Activated T-cell treated with anti-CD3 and anti-CD28 coated beads, Interleukin-2, amount 50 U/mL, for 72 hours (primary cell): ENCODE results near the gene SPTBN1. TPM values are rescaled to one million over a fixed set of nuclear protein-coding genes. Genes with fewer than 3 reads are reported as not detected.
A peak's percentile ranks its signal among the peaks of the same experiment; 100 is the strongest.
"Not testable (repeated sequence)": the region's sequence is repeated elsewhere in the genome, so short reads cannot be mapped to it uniquely, and the experiment has no call there.

ENCODE experiments used
- ATAC-seq, 2 donors: fragments of 150-1000 bp; cut with Tn5 transposase; replicated peaks in 1 of 2; 2 replicates each; pipeline ENCODE4 v1.10.0; 2021; ENCODE audit warnings: moderate library complexity in 2 of 2, mild to moderate bottlenecking in 1 of 2
- DNase-seq, 2 donors: peaks; one replicate each; pipeline ENCODE4 v3.0.0; 2021 to 2022; ENCODE audit warnings: mixed read lengths in 1 of 2
- H3K27ac Mint-ChIP-seq: one replicate; pipeline ENCODE4 v1.8.0; 2022; ENCODE audit warnings: mild to moderate bottlenecking, moderate library complexity, mixed read lengths
- H3K27me3 Mint-ChIP-seq: one replicate; pipeline ENCODE4 v1.8.0; 2022; ENCODE audit warnings: low read depth, mixed read lengths
- H3K36me3 Mint-ChIP-seq, 2 donors: one replicate each; pipeline ENCODE4 v1.8.0; 2022; ENCODE audit warnings: mixed read lengths in 2 of 2, mild to moderate bottlenecking in 1 of 2; ENCODE audit not compliant: insufficient read depth in 2 of 2
- H3K4me1 Mint-ChIP-seq: one replicate; pipeline ENCODE4 v1.8.0; 2022; ENCODE audit warnings: low read depth, mixed read lengths
- H3K4me3 Mint-ChIP-seq, 2 donors: one replicate each; pipeline ENCODE4 v1.8.0; 2022; ENCODE audit warnings: mild to moderate bottlenecking in 2 of 2, mixed read lengths in 2 of 2, moderate library complexity in 2 of 2
- H3K9me3 Mint-ChIP-seq, 2 donors: one replicate each; pipeline ENCODE4 v1.8.0; 2022; ENCODE audit warnings: mixed read lengths in 2 of 2
- total RNA-seq, 2 donors: library from RNA; stranded (reverse); gene quantifications; one replicate each; pipeline ENCODE4 v1.2.3, GENCODE V29; 2022

Gene SPTBN1
- total RNA-seq, 2 donors from 2014 or later: 120 to 136 TPM

GRCh38 chr2:54680397-54681041 lies 224.4 kb downstream of the SPTBN1 start:
- H3K4me1 Mint-ChIP-seq: peaks cover 27% of the 10 kb centered on the region
- peaks cover 85% of the 10 kb centered on the region for H3K27me3 Mint-ChIP-seq
- peak overlapping the region; percentile 68 to 88 for H3K4me3 Mint-ChIP-seq
- peak overlapping the region; percentile 16 for H3K27ac Mint-ChIP-seq
- peak; percentile 94 to 95 for ATAC-seq
- peaks cover 0 to 1% of the 10 kb centered on the region in 2 donors for H3K36me3 Mint-ChIP-seq
- peaks cover 0 to 2% of the 10 kb centered on the region in 2 donors for H3K9me3 Mint-ChIP-seq
- DNase-seq: peak; percentile 71 to 72

- peaks cover 0 to 1% of the 10 kb centered on the region in 2 donors for H3K36me3 Mint-ChIP-seq
- peak overlapping the region; percentile 68 to 88 for H3K4me3 Mint-ChIP-seq
- H3K4me1 Mint-ChIP-seq: peaks cover 27% of the 10 kb centered on the region
- ATAC-seq (no peak), DNase-seq (no peak)
- H3K27me3 Mint-ChIP-seq: peaks cover 84% of the 10 kb centered on the region
- H3K27ac Mint-ChIP-seq: peak overlapping the region; percentile 54
- H3K9me3 Mint-ChIP-seq: peaks cover 0 to 2% of the 10 kb centered on the region in 2 donors
These were observed 225.3 kb downstream of the SPTBN1 start for GRCh38 chr2:54681416-54681815.

DNA sequence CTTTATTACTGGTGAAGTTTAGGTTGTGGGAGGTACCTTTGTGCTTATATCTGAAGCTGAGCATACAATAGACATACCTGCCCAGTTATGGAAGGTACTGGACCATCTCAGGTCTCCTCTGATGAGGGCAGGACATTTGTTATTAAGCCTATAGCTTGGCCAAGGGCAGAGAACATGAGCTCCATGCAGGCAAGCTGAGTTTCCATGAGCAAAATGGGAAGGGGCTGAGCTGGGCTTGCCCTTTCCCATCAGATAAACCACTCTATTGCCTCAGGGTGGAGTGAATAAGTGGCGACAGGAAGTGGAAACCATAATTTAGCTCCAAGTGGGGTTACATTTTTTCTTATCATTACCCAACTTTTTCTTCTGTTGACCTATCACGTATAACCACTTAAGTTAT lies 227.5 kb downstream of the SPTBN1 start:
- H3K27me3 Mint-ChIP-seq: peaks cover 84% of the 10 kb centered on the region
- peaks cover 0 to 1% of the 10 kb centered on the region in 2 donors for H3K36me3 Mint-ChIP-seq
- no peak overlapping the region for H3K27ac Mint-ChIP-seq
- DNase-seq (no peak), ATAC-seq (no peak)
- no peak overlapping the region for H3K4me3 Mint-ChIP-seq
- peaks cover 0 to 2% of the 10 kb centered on the region in 2 donors for H3K9me3 Mint-ChIP-seq
- H3K4me1 Mint-ChIP-seq: peaks cover 38% of the 10 kb centered on the region

GRCh38 chr2:54685263-54685775 lies 229.2 kb downstream of the SPTBN1 start:
- no peak for ATAC-seq
- Mint-ChIP-seq H3K4me1 (peaks cover 33% of the 10 kb centered on the region), H3K36me3 (peaks cover under 1 to 2% of the 10 kb centered on the region in 2 donors), H3K27me3 (peaks cover 91% of the 10 kb centered on the region), H3K4me3 (no peak overlapping the region), H3K27ac (no peak overlapping the region), H3K9me3 (peaks cover 2 to 3% of the 10 kb centered on the region in 2 donors)
- DNase-seq: no peak

DNA sequence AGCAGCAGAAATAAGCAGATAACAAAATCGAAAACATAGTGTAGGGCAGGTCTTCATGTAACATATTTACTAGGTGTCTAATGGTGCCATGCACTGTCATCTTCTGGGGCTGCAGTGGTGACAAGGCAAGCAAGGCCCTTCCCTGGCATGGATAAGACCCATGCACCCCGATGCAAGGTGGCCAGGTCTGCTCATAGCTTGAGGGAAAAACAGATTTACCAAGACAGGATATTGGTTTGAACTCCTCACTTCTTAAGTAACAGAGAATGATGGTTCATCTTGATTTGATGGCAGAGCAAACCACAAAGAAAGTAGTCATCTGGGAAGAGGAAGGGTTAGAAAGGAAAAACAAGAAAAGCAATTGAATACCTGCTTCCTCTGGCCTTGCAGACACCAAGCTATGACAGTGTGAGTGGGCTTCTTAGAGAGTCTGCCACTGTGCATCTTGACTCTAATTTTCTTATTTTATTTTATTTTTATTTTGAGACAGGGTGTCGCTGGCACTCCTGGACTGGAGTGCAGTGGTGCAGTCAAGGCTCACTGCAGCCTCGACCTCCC lies 231.5 kb downstream of the SPTBN1 start:
- Mint-ChIP-seq H3K36me3 (peaks cover 0 to 2% of the 10 kb centered on the region in 2 donors), H3K27me3 (peaks cover 81% of the 10 kb centered on the region), H3K4me3 (no peak overlapping the region), H3K9me3 (peaks cover 0 to 3% of the 10 kb centered on the region in 2 donors), H3K27ac (no peak overlapping the region), H3K4me1 (peaks cover 18% of the 10 kb centered on the region)
- DNase-seq: no peak
- ATAC-seq: peak; percentile 53 to 80

DNA sequence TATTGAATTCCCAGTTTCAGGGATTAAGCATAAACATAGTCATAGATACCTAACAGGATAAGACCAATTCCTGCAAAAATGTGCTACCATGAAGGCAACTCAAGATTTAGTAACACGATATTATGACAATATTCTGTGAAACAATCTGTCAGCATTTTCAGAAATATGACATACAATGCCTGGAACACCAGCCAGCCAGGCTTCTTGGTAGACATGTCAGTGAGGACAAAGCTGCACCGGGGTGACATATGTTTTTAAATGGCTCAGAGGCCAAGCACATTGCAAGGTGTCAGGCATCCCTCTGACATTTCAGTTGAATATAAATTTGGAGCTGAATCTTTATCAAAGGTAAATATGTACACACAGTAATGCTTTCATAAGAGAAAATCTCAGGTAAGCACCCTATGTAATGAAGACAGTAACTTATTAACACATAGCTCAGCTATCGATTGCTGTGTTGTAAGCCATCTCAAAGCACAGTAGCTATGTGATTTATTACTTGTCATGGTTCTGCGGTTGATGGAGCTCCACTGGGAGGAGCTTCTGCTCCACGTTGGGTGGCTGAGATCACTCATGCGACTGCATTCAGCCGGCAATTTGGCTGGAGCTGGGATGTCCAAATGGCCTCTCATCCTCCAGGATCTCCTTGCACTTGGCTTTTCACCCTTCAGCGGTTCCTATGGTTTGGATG lies 235.5 kb downstream of the SPTBN1 start:
- H3K27me3 Mint-ChIP-seq: peaks cover 51% of the 10 kb centered on the region
- no peak for ATAC-seq
- H3K27ac Mint-ChIP-seq: no peak overlapping the region
- no peak overlapping the region for H3K4me3 Mint-ChIP-seq
- DNase-seq: no peak
- H3K4me1 Mint-ChIP-seq: peaks cover 18% of the 10 kb centered on the region
- H3K36me3 Mint-ChIP-seq: peaks cover 0 to 2% of the 10 kb centered on the region in 2 donors
- H3K9me3 Mint-ChIP-seq: peaks cover 0 to 3% of the 10 kb centered on the region in 2 donors

- DNase-seq: no peak
- ATAC-seq: no peak
- H3K27ac Mint-ChIP-seq: no peak overlapping the region
- H3K4me1 Mint-ChIP-seq: peaks cover 13% of the 10 kb centered on the region
- H3K36me3 Mint-ChIP-seq: peaks cover 0 to 2% of the 10 kb centered on the region in 2 donors
- H3K9me3 Mint-ChIP-seq: peaks cover 0 to 3% of the 10 kb centered on the region in 2 donors
- peaks cover 42% of the 10 kb centered on the region for H3K27me3 Mint-ChIP-seq
- H3K4me3 Mint-ChIP-seq: no peak overlapping the region
These were observed 236.4 kb downstream of the SPTBN1 start for GRCh38 chr2:54692556-54692955.

GRCh38 chr2:54695378-54695777 lies 239.3 kb downstream of the SPTBN1 start:
- H3K36me3 Mint-ChIP-seq: no peaks in the 10 kb centered on the region
- peaks cover 21% of the 10 kb centered on the region for H3K27me3 Mint-ChIP-seq
- H3K4me3 Mint-ChIP-seq: no peak overlapping the region
- DNase-seq (no peak), ATAC-seq (no peak)
- H3K9me3 Mint-ChIP-seq: no peaks in the 10 kb centered on the region
- no peak overlapping the region for H3K27ac Mint-ChIP-seq
- H3K4me1 Mint-ChIP-seq: peaks cover 4% of the 10 kb centered on the region

DNA sequence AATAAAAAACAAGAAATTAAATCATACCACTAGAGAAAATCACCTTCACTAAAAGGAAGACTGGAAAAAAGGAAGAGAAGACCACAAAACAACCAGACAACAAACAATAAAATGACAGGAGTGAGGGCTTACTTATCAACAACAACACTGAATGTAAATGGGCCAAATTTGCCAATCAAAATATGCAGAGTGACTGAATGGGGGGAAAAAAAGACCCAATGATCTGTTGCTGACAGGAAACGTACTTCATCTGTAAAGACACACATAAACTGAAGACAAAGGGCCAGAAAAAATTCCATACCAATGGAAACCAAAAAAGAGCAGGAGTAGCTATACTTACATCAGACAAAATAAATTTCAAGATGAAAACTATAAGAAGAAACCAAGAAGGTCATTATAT lies 241.8 kb downstream of the SPTBN1 start:
- Mint-ChIP-seq H3K27ac (no peak overlapping the region), H3K4me3 (no peak overlapping the region), H3K36me3 (no peaks in the 10 kb centered on the region), H3K27me3 (peaks cover 32% of the 10 kb centered on the region), H3K9me3 (no peaks in the 10 kb centered on the region), H3K4me1 (peaks cover 17% of the 10 kb centered on the region)
- ATAC-seq (no peak), DNase-seq (no peak)

DNA sequence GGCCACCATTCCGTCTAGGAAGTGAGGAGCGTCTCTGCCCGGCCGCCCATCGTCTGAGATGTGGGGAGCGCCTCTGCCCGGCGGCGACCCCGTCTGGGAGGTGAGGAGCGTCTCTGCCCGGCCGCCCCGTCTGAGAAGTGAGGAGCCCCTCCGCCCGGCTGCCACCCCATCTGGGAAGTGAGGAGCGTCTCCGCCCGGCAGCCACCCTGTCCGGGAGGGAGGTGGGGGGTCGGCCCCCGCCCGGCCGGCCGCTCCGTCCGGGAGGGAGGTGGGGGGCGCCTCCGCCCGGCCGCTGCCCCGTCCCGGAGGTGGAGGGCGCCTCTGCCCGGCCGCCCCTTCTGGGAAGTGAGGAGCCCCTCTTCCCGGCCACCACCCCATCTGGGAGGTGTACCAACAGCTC lies 242.8 kb downstream of the SPTBN1 start:
- not testable (repeated sequence) for H3K27ac Mint-ChIP-seq, H3K9me3 Mint-ChIP-seq, ATAC-seq, DNase-seq, H3K4me3 Mint-ChIP-seq, H3K36me3 Mint-ChIP-seq
- Mint-ChIP-seq H3K4me1 (peaks cover 17% of the 10 kb centered on the region), H3K27me3 (peaks cover 25% of the 10 kb centered on the region)

- Mint-ChIP-seq H3K4me1 (peaks cover 17% of the 10 kb centered on the region), H3K9me3 (no peaks in the 10 kb centered on the region), H3K27ac (peak overlapping the region; percentile 71), H3K27me3 (peaks cover 25% of the 10 kb centered on the region), H3K36me3 (no peaks in the 10 kb centered on the region), H3K4me3 (no peak overlapping the region)
- DNase-seq: no peak
- ATAC-seq: no peak
These were observed 243.5 kb downstream of the SPTBN1 start for GRCh38 chr2:54699665-54700064.

- Mint-ChIP-seq H3K4me3 (peak overlapping the region in 1 of 2 donors; percentile 47), H3K27me3 (peaks cover 25% of the 10 kb centered on the region), H3K27ac (peak overlapping the region; percentile 45), H3K9me3 (no peaks in the 10 kb centered on the region), H3K4me1 (peaks cover 17% of the 10 kb centered on the region), H3K36me3 (no peaks in the 10 kb centered on the region)
- ATAC-seq (peak; percentile 39 to 61), DNase-seq (no peak)
These were observed 244.9 kb downstream of the SPTBN1 start for GRCh38 chr2:54701029-54701428.

DNA sequence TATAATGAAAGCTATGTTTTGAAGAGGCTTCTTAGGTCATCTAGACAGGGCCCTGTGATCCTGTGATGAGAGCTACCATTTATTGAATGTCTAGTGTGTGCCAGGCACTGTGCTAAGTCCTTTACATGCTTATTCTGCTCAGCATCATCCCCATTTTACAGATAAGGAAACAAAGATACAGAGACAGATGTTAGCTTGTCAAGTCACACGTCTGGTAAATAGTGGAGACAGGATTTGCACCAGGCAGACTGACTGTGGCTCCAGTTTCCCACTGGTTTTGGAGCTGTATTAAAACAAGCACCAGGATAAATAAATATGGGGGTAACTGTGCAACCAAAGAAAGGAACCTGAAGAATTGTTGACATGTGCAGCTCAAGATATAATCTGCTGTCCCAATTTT lies 248.1 kb downstream of the SPTBN1 start:
- Mint-ChIP-seq H3K4me1 (peaks cover 17% of the 10 kb centered on the region), H3K36me3 (no peaks in the 10 kb centered on the region), H3K4me3 (no peak overlapping the region), H3K9me3 (no peaks in the 10 kb centered on the region), H3K27ac (no peak overlapping the region), H3K27me3 (peaks cover 37% of the 10 kb centered on the region)
- DNase-seq (no peak), ATAC-seq (no peak)
